A549 (cell line): ENCODE data around the gene SLC26A4.

ENCODE experiments used
- CTCF ChIP-seq: fragments of >200 bp; sonication (Bioruptor Twin); formaldehyde crosslinking; IDR thresholded peaks from 3 replicates; pipeline ENCODE4 v1.5.1; 2016
- HES2 ChIP-seq: fragments of >200 bp; sonication (Bioruptor Twin); formaldehyde crosslinking; IDR thresholded peaks from 2 replicates; pipeline ENCODE4 v1.6.1; 2016
- JUN ChIP-seq, 2 experiments: fragments of >200 bp; sonication (Bioruptor Twin); formaldehyde crosslinking; IDR thresholded peaks; 2 replicates in 1 of 2; 3 replicates in 1 of 2; pipeline ENCODE4 v1.6.1; 2016 to 2017
- PBX3 ChIP-seq: IDR thresholded peaks from 2 replicates; pipeline ENCODE4 v1.6.1; 2012
- RAD21 ChIP-seq, 2 experiments: fragments of >200 bp in 1 of 2; sonication (Bioruptor Twin) in 1 of 2; formaldehyde crosslinking in 1 of 2; IDR thresholded peaks in 1 of 2; conservative IDR thresholded peaks in 1 of 2; 2 replicates in 1 of 2; 3 replicates in 1 of 2; pipeline ENCODE4 v1.6.1; 2012 to 2018; ENCODE audit warnings: inconsistent platforms in 1 of 2
- REST ChIP-seq: fragments of 200-600 bp; sonication (generic); IDR thresholded peaks from 2 replicates; pipeline ENCODE4 v1.6.1; 2016; ENCODE audit warnings: antibody characterized with exemption, mild to moderate bottlenecking, moderate library complexity

GRCh38 chr7:107691716-107692115, 31.1 kb downstream of the SLC26A4 start:
- TF ChIP-seq HES2, result no peak
- no peak for TF ChIP-seq CTCF
- no peak for TF ChIP-seq REST
- TF ChIP-seq PBX3, result no peak
- TF ChIP-seq RAD21 (conservative IDR thresholded peaks at IDR 0.05 in 1 of 2, IDR thresholded peaks at IDR 0.05 in 1 of 2), result no peak
- TF ChIP-seq JUN (IDR thresholded peaks at IDR 0.05), result no peak
